Activated T-helper 1 cell treated with anti-CD3 and anti-CD28 coated beads, Interleukin-12 subunit alpha, Interleukin-12 subunit beta, Interleukin-2, Interleukin-4 antibody, amounts not matched to agents 30 ng/mL and 10 ng/mL and 1 ng/mL, durations not matched to agents 14 hours and 24 hours and 36 hours (primary cell): ENCODE data around the gene REL. TPM values are rescaled to one million over a fixed set of nuclear protein-coding genes. Genes with fewer than 3 reads are reported as not detected.
"Not testable (repeated sequence)": the region's sequence is repeated elsewhere in the genome, so short reads cannot be mapped to it uniquely, and the experiment has no call there.

Source experiments
- DNase-seq: peaks from one replicate; pipeline ENCODE4 v3.0.0; 2021; ENCODE audit warnings: low spot score
- H3K27ac Mint-ChIP-seq: one replicate; pipeline ENCODE4 v1.8.0; 2021; ENCODE audit warnings: mild to moderate bottlenecking, mixed read lengths
- H3K27me3 Mint-ChIP-seq: one replicate; pipeline ENCODE4 v1.8.0; 2022; ENCODE audit warnings: mild to moderate bottlenecking, moderate library complexity, mixed read lengths; ENCODE audit not compliant: insufficient read depth
- H3K36me3 Mint-ChIP-seq: one replicate; pipeline ENCODE4 v1.8.0; 2021; ENCODE audit warnings: low read depth, mixed read lengths
- H3K4me1 Mint-ChIP-seq: one replicate; pipeline ENCODE4 v1.8.0; 2021; ENCODE audit warnings: low read depth, mixed read lengths
- H3K4me3 Mint-ChIP-seq: one replicate; pipeline ENCODE4 v1.8.0; 2021; ENCODE audit warnings: mild to moderate bottlenecking, moderate library complexity, mixed read lengths
- H3K9me3 Mint-ChIP-seq: one replicate; pipeline ENCODE4 v1.8.0; 2021; ENCODE audit warnings: mixed read lengths
- intact Hi-C: fragments of 100-400 bp; cut with micrococcal nuclease; formaldehyde crosslinking; loops from one replicate; pipeline ENCODE4 v1.15.1; 2024
- total RNA-seq: library from RNA; stranded (reverse); gene quantifications from 2 replicates; pipeline ENCODE4 v1.2.3, GENCODE V29; 2022

The REL gene
- total RNA-seq, 1 donor from 2014 or later: 93.6 TPM

DNA sequence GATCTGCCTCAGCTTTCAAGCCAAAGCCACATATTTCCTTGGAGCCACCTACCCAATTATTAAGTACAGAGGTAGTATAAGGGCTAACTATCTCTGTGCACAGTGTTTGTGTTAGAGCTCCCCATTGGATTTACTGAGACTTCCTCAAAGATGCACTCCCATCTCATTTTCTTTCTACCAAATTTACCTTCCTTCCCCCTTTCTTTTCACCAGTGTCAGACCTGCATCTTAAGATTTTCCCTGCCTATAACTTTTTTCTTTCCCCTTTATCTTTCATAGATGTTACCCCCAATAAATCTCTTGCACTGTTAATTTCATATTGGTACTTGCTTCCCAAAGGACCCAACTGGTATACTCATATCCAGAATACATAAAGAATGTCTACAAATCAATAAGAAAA is 5.9 kb upstream of the REL start:
- H3K4me3 Mint-ChIP-seq: no peak overlapping the region
- H3K4me1 Mint-ChIP-seq: peaks cover 42% of the 10 kb centered on the region
- peaks cover 4% of the 10 kb centered on the region for H3K9me3 Mint-ChIP-seq
- no peaks in the 10 kb centered on the region for H3K27me3 Mint-ChIP-seq
- no peak for DNase-seq
- H3K27ac Mint-ChIP-seq: no peak overlapping the region
- peaks cover 10% of the 10 kb centered on the region for H3K36me3 Mint-ChIP-seq
- intact Hi-C loops: no loop called here

DNA sequence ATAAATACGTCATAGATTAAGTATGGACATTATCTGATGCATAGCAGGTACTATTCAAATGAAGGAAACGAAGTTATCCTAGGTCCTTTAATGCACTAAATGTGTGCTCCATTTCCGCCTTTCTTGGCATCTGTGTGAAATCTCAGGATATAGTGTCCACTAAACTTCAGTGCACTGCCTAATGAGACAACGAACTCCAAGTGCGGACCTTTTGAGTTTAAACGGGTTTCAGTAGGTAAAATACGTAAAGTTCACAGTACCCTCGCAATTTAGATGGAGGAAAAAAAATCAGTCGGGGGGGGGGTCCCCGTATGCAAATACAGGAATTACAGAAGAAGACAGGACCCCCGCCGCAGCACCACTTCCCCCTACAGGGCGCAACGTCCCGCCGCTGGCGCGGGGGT is 729 bp upstream of the REL start:
- intact Hi-C loops: loop anchor here (1.0 to 5.0 kb wide), 12 partner anchors 8 to 1317 kb away; partner anchors contain the start of genes B3GNT2, PAPOLG and SANBR
- no peak for DNase-seq
- Mint-ChIP-seq H3K4me1 (peaks cover 40% of the 10 kb centered on the region), H3K36me3 (peaks cover 28% of the 10 kb centered on the region), H3K27ac (peak overlapping the region; percentile 95), H3K4me3 (peak overlapping the region; percentile 88), H3K27me3 (no peaks in the 10 kb centered on the region), H3K9me3 (peaks cover under 1% of the 10 kb centered on the region)

DNA sequence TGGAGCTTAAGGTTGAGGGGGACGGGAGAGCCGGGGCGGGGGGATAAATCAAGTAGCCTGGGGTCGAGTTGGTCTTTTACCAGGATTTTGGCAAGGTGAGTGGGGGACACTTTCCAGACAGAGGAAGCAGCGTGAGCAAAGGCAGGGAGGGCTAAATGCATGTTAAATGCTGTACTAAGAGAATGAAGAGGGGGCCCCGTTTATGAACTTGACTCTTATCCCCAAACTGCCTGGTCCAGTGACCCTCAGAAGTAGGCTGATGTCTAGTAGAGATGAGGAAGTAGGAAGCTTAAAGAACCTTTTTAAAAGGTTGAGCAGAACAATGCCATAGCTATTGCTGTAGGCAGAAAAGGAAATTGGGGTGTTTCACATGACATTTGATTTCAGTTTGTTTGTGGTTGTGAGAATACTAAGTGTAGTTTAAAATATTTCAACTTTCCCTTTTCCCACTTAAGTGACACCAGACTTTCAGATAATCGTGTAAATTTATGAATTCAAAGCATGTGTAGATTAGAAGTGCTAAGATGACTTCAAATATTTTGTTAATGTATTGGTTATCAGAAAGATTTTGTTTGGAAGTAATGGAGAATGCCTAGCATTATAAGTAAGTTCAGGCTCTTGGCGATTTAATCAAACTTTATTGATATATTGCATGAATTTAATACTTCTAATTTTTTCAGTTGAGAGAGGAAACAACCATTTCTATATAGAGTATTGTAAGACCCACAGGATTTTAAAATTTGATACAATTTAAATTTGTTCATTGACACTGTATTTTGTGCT is 1.8 kb downstream of the REL start:
- Mint-ChIP-seq H3K9me3 (no peaks in the 10 kb centered on the region), H3K4me3 (peak overlapping the region; percentile 99), H3K36me3 (peaks cover 37% of the 10 kb centered on the region), H3K27me3 (no peaks in the 10 kb centered on the region), H3K27ac (peak overlapping the region; percentile 99), H3K4me1 (peaks cover 51% of the 10 kb centered on the region)
- intact Hi-C loops: loop anchor here (1.0 to 5.0 kb wide), 7 partner anchors 8 to 1314 kb away; partner anchors contain the start of genes B3GNT2, SANBR and USP34
- peak; percentile 19 for DNase-seq

GRCh38 chr2:60883896-60884295 is 2.5 kb downstream of the REL start:
- H3K27ac Mint-ChIP-seq: peak overlapping the region; percentile 99
- peaks cover 58% of the 10 kb centered on the region for H3K4me1 Mint-ChIP-seq
- no peak for DNase-seq
- no peaks in the 10 kb centered on the region for H3K27me3 Mint-ChIP-seq
- peak overlapping the region; percentile 99 for H3K4me3 Mint-ChIP-seq
- intact Hi-C loops: loop anchor here (1.0 to 5.0 kb wide), 7 partner anchors 7 to 1313 kb away; partner anchors contain the start of genes B3GNT2, SANBR and USP34
- H3K9me3 Mint-ChIP-seq: no peaks in the 10 kb centered on the region
- H3K36me3 Mint-ChIP-seq: peaks cover 42% of the 10 kb centered on the region

GRCh38 chr2:60884800-60885199 is 3.4 kb downstream of the REL start:
- peaks cover 50% of the 10 kb centered on the region for H3K36me3 Mint-ChIP-seq
- H3K9me3 Mint-ChIP-seq: no peaks in the 10 kb centered on the region
- intact Hi-C loops: loop anchor here (1.0 to 5.0 kb wide), 5 partner anchors 90 to 1313 kb away; partner anchors contain the start of genes B3GNT2 and SANBR
- peak overlapping the region; percentile 88 for H3K4me3 Mint-ChIP-seq
- DNase-seq: no peak
- peaks cover 65% of the 10 kb centered on the region for H3K4me1 Mint-ChIP-seq
- H3K27ac Mint-ChIP-seq: peak overlapping the region; percentile 89
- no peaks in the 10 kb centered on the region for H3K27me3 Mint-ChIP-seq

GRCh38 chr2:60885683-60886082 is 4.3 kb downstream of the REL start:
- Mint-ChIP-seq H3K4me1 (peaks cover 65% of the 10 kb centered on the region), H3K36me3 (peaks cover 58% of the 10 kb centered on the region)
- intact Hi-C loops: loop anchor here (1.0 kb wide), 1 partner anchor 91 kb away; no protein-coding TSS in a partner anchor

DNA sequence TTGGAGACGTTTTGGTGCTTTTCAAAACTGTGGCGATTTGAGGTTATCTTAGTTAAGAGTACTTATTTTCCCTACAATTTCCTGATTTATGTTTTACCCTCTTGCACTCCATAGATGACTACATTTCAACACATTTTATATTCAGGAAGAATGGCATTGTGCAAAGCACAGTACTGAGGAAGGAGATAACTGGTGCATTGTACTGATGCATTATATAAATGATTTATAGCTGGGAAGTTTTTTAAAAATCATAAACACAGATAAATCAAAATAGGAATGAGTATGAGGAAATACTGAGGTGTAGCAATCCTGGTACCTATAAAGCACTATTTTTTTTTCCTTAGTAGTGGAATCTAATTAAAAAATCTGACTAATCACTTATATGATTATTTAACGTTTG is 5.6 kb downstream of the REL start:
- no peaks in the 10 kb centered on the region for H3K27me3 Mint-ChIP-seq
- intact Hi-C loops: no loop called here
- no peak overlapping the region for H3K27ac Mint-ChIP-seq
- no peaks in the 10 kb centered on the region for H3K9me3 Mint-ChIP-seq
- no peak for DNase-seq
- peaks cover 76% of the 10 kb centered on the region for H3K4me1 Mint-ChIP-seq
- H3K36me3 Mint-ChIP-seq: peaks cover 67% of the 10 kb centered on the region
- H3K4me3 Mint-ChIP-seq: peak overlapping the region; percentile 72

More at GRCh38 chr2:60885683-60886082, 4.3 kb downstream of the REL start:
- H3K9me3 Mint-ChIP-seq: no peaks in the 10 kb centered on the region
- no peaks in the 10 kb centered on the region for H3K27me3 Mint-ChIP-seq
- DNase-seq: no peak
- peak overlapping the region; percentile 88 for H3K4me3 Mint-ChIP-seq
- H3K27ac Mint-ChIP-seq: peak overlapping the region; percentile 88

DNA sequence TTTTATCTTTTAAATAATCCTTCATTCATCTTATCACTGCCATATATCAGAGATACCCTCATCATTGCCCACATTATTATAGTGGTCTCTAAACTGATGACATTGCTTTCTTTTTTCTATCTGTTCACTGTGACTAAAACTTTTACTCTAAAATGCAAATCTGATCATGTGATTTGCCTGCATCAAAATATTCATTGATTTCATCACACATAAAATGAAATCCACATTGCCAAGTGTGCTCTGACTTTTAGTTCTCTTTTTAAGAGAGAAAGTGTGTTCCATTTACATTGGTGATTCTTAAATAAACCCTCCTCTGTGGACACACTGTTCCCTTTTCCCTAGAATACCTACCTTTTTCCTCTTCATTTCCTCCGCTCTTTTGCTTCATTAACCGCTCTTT is 7.5 kb downstream of the REL start:
- DNase-seq: no peak
- intact Hi-C loops: no loop called here
- Mint-ChIP-seq H3K36me3 (peaks cover 57% of the 10 kb centered on the region), H3K4me3 (peak overlapping the region; percentile 47), H3K27me3 (no peaks in the 10 kb centered on the region), H3K27ac (peak overlapping the region; percentile 42), H3K4me1 (peaks cover 77% of the 10 kb centered on the region), H3K9me3 (no peaks in the 10 kb centered on the region)

- peaks cover 79% of the 10 kb centered on the region for H3K4me1 Mint-ChIP-seq
- H3K36me3 Mint-ChIP-seq: peaks cover 61% of the 10 kb centered on the region
- H3K9me3 Mint-ChIP-seq, DNase-seq, intact Hi-C loops, H3K27me3 Mint-ChIP-seq, H3K4me3 Mint-ChIP-seq: not testable (repeated sequence)
- peak overlapping the region; percentile 62 for H3K27ac Mint-ChIP-seq
Measured at GRCh38 chr2:60889581-60890392, 8.4 kb downstream of the REL start.

DNA sequence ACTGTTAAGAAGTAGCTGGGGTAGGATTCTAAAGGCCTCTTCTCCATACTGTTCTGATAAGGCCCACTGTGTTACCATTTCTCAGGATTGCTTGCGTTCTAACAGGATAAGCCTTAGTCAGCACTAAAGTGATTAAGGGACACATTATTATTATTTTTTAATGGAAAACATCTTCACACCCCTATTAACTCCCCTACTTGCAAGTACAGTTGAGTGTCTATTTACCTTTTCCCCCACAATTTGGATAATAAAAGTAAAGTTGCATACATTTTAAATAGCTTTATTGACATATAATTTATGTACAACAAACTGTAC is 9.0 kb downstream of the REL start:
- no peak overlapping the region for H3K27ac Mint-ChIP-seq

GRCh38 chr2:60891180-60891579 is 9.8 kb downstream of the REL start:
- H3K27me3 Mint-ChIP-seq: no peaks in the 10 kb centered on the region
- intact Hi-C loops: loop anchor here (1.0 kb wide), 2 partner anchors 8 kb away; no protein-coding TSS in a partner anchor
- H3K4me1 Mint-ChIP-seq: peaks cover 65% of the 10 kb centered on the region
- peak overlapping the region; percentile 56 for H3K27ac Mint-ChIP-seq
- H3K4me3 Mint-ChIP-seq: peak overlapping the region; percentile 60
- H3K9me3 Mint-ChIP-seq: no peaks in the 10 kb centered on the region
- H3K36me3 Mint-ChIP-seq: peaks cover 56% of the 10 kb centered on the region
- no peak for DNase-seq

More for the DNA sequence above, 9.0 kb downstream of the REL start:
- Mint-ChIP-seq H3K9me3 (no peaks in the 10 kb centered on the region), H3K4me1 (peaks cover 73% of the 10 kb centered on the region), H3K27me3 (no peaks in the 10 kb centered on the region), H3K36me3 (peaks cover 60% of the 10 kb centered on the region), H3K4me3 (peak overlapping the region; percentile 45)
- DNase-seq: no peak
- intact Hi-C loops: no loop called here

- DNase-seq: no peak
- peak overlapping the region; percentile 47 for H3K4me3 Mint-ChIP-seq
- H3K4me1 Mint-ChIP-seq: peaks cover 41% of the 10 kb centered on the region
- intact Hi-C loops: loop anchor here (2.0 kb wide), 2 partner anchors 100 to 118 kb away; partner anchors contain the start of gene PEX13
- H3K9me3 Mint-ChIP-seq: no peaks in the 10 kb centered on the region
- H3K27me3 Mint-ChIP-seq: peaks cover 2% of the 10 kb centered on the region
- peaks cover 67% of the 10 kb centered on the region for H3K36me3 Mint-ChIP-seq
- H3K27ac Mint-ChIP-seq: peak overlapping the region; percentile 95
Measured at GRCh38 chr2:60898567-60898966, 17.2 kb downstream of the REL start.
